H9 (cell line): Measurements from ENCODE around the gene RNF208. TPM values are rescaled to one million over a fixed set of nuclear protein-coding genes. Genes with fewer than 3 reads are reported as not detected.

ENCODE experiments used
- DNase-seq: peaks from one replicate; pipeline ENCODE4 v3.0.0-alpha.2; 2017
- H2AFZ ChIP-seq: one replicate; pipeline ENCODE4 v1.6.1; 2013; ENCODE audit warnings: mild to moderate bottlenecking, low read length, control low read depth, moderate library complexity
- H2AK5ac ChIP-seq: 2 replicates; pipeline ENCODE4 v1.6.1; 2013; ENCODE audit warnings: low read length, control low read depth, mixed read lengths; ENCODE audit not compliant: insufficient read length
- H2BK120ac ChIP-seq: one replicate; pipeline ENCODE4 v1.6.1; 2013; ENCODE audit warnings: low read depth, mild to moderate bottlenecking, low read length, control low read depth, inconsistent platforms; ENCODE audit not compliant: poor library complexity, severe bottlenecking
- H2BK12ac ChIP-seq: 2 replicates; pipeline ENCODE4 v1.6.1; 2013; ENCODE audit warnings: low read length, control low read depth, mixed read lengths, low read depth; ENCODE audit not compliant: insufficient read length
- H2BK15ac ChIP-seq: 2 replicates; pipeline ENCODE4 v1.6.1; 2013; ENCODE audit warnings: low read depth, low read length, control low read depth
- H2BK20ac ChIP-seq: one replicate; pipeline ENCODE4 v1.6.1; 2013; ENCODE audit warnings: low read depth, mild to moderate bottlenecking, low read length, control low read depth, inconsistent platforms; ENCODE audit not compliant: poor library complexity, severe bottlenecking
- H2BK5ac ChIP-seq: 2 replicates; pipeline ENCODE4 v1.6.1; 2013; ENCODE audit warnings: low read length, control low read depth, mixed read lengths; ENCODE audit not compliant: insufficient read length
- H3K14ac ChIP-seq: 2 replicates; pipeline ENCODE4 v1.6.1; 2013; ENCODE audit warnings: low read length, control low read depth; ENCODE audit not compliant: insufficient read depth
- H3K18ac ChIP-seq: 2 replicates; pipeline ENCODE4 v1.6.1; 2013; ENCODE audit warnings: low read depth, mild to moderate bottlenecking, mixed read lengths, low read length, control low read depth; ENCODE audit not compliant: insufficient read length
- H3K23ac ChIP-seq: 2 replicates; pipeline ENCODE4 v1.6.1; 2013; ENCODE audit warnings: low read length, control low read depth, mixed read lengths, low read depth; ENCODE audit not compliant: insufficient read length
- H3K23me2 ChIP-seq: 2 replicates; pipeline ENCODE4 v1.6.1; 2013; ENCODE audit warnings: low read depth, mild to moderate bottlenecking, mixed read lengths, low read length, control low read depth; ENCODE audit not compliant: insufficient read length, poor library complexity, severe bottlenecking
- H3K27ac ChIP-seq: 2 replicates; pipeline ENCODE4 v1.5.1; 2013; ENCODE audit warnings: low read length, control low read depth, mixed read lengths, low read depth; ENCODE audit not compliant: insufficient read length
- H3K27me3 ChIP-seq: 2 replicates; pipeline ENCODE4 v1.6.1; 2013; ENCODE audit warnings: low read length, control low read depth, inconsistent platforms; ENCODE audit not compliant: insufficient read depth
- H3K4ac ChIP-seq: 2 replicates; pipeline ENCODE4 v1.6.1; 2013; ENCODE audit warnings: low read depth, mild to moderate bottlenecking, control low read depth, inconsistent platforms, low read length, moderate library complexity
- H3K4me1 ChIP-seq: 2 replicates; pipeline ENCODE4 v1.6.1; 2013; ENCODE audit warnings: low read length, control low read depth, inconsistent platforms; ENCODE audit not compliant: insufficient read depth
- H3K4me2 ChIP-seq: 2 replicates; pipeline ENCODE4 v1.6.1; 2013; ENCODE audit warnings: low read length, control low read depth, mixed read lengths; ENCODE audit not compliant: insufficient read length, insufficient read depth
- H3K56ac ChIP-seq: 2 replicates; pipeline ENCODE4 v1.6.1; 2013; ENCODE audit warnings: low read depth, mild to moderate bottlenecking, mixed read lengths, low read length, control low read depth; ENCODE audit not compliant: insufficient read length
- H3K79me1 ChIP-seq: 2 replicates; pipeline ENCODE4 v1.6.1; 2013; ENCODE audit warnings: low read depth, mild to moderate bottlenecking, moderate library complexity, low read length, control low read depth, inconsistent platforms; ENCODE audit not compliant: insufficient read depth, poor library complexity, severe bottlenecking
- H3K79me2 ChIP-seq: 2 replicates; pipeline ENCODE4 v1.6.1; 2013; ENCODE audit warnings: low read length, control low read depth, inconsistent platforms; ENCODE audit not compliant: insufficient read depth
- H3K9ac ChIP-seq: 2 replicates; pipeline ENCODE4 v1.6.1; 2013; ENCODE audit warnings: low read length, control low read depth, mixed read lengths; ENCODE audit not compliant: insufficient read length; ENCODE audit errors: extremely low read depth
- H3K9me3 ChIP-seq: one replicate; pipeline ENCODE4 v1.6.1; 2013; ENCODE audit warnings: low read depth, low read length, inconsistent platforms; ENCODE audit not compliant: control insufficient read depth
- H3T11ph ChIP-seq: one replicate; pipeline ENCODE4 v1.6.1; 2013; ENCODE audit warnings: mild to moderate bottlenecking, low read length, control low read depth, inconsistent platforms
- H4K20me1 ChIP-seq: one replicate; pipeline ENCODE4 v1.6.1; 2013; ENCODE audit not compliant: control insufficient read depth, insufficient read length, insufficient read depth
- H4K5ac ChIP-seq: 2 replicates; pipeline ENCODE4 v1.6.1; 2013; ENCODE audit warnings: low read depth, mild to moderate bottlenecking, mixed read lengths, low read length, control low read depth; ENCODE audit not compliant: insufficient read length
- H4K8ac ChIP-seq: replicated peaks from 2 replicates; pipeline ENCODE4 v1.6.1; 2013; ENCODE audit warnings: low read length, control low read depth, mixed read lengths, low read depth; ENCODE audit not compliant: insufficient read length
- H4K91ac ChIP-seq: 2 replicates; pipeline ENCODE4 v1.6.1; 2013; ENCODE audit warnings: low read depth, mild to moderate bottlenecking, moderate library complexity, mixed read lengths, low read length, control low read depth; ENCODE audit not compliant: insufficient read length
- H3K27ac Mint-ChIP-seq, 3 experiments: 2 replicates in 2 of 3; 3 replicates in 1 of 3; pipeline ENCODE4 v1.8.0; 2020 to 2021; ENCODE audit warnings: mixed read lengths in 3 of 3, mild to moderate bottlenecking in 1 of 3, moderate library complexity in 1 of 3
- H3K27me3 Mint-ChIP-seq: 2 replicates; pipeline ENCODE4 v1.8.0; 2021; ENCODE audit warnings: low read depth, mild to moderate bottlenecking, moderate library complexity, mixed read lengths
- H3K36me3 Mint-ChIP-seq, 3 experiments: 2 replicates in 2 of 3; 3 replicates in 1 of 3; pipeline ENCODE4 v1.8.0; 2020 to 2021; ENCODE audit warnings: low read depth in 3 of 3, mixed read lengths in 3 of 3; ENCODE audit not compliant: insufficient read depth in 1 of 3
- H3K4me1 Mint-ChIP-seq, 2 experiments: 2 replicates each; pipeline ENCODE4 v1.8.0; 2020; ENCODE audit warnings: mixed read lengths in 2 of 2
- H3K4me3 Mint-ChIP-seq, 2 experiments: 2 replicates in 1 of 2; 3 replicates in 1 of 2; pipeline ENCODE4 v1.8.0; 2020 to 2021; ENCODE audit warnings: mild to moderate bottlenecking in 2 of 2, mixed read lengths in 2 of 2, moderate library complexity in 1 of 2
- H3K9me3 Mint-ChIP-seq, 2 experiments: 2 replicates in 1 of 2; 3 replicates in 1 of 2; pipeline ENCODE4 v1.8.0; 2020; ENCODE audit warnings: mild to moderate bottlenecking in 2 of 2, mixed read lengths in 2 of 2, moderate library complexity in 1 of 2
- CTCF ChIP-seq: fragments of 200-600 bp; sonication (generic); conservative IDR thresholded peaks from 3 replicates; pipeline ENCODE4 v1.8.0; 2021; ENCODE audit warnings: antibody characterized with exemption, mild to moderate bottlenecking
- WGBS: extraction: QIAGEN DNeasy Blood & Tissue Kit; methylation state at CpG from one replicate; pipeline ENCODE4 v1.1.7; 2013; ENCODE audit warnings: missing lambda C conversion rate, low lambda C conversion rate, mixed read lengths; ENCODE audit not compliant: insufficient read length; ENCODE audit errors: extremely low coverage; 5-methylcytosine and 5-hydroxymethylcytosine counted together
- total RNA-seq: library from RNA; stranded (reverse); gene quantifications from 2 replicates; pipeline ENCODE4 v1.2.1, GENCODE V29; 2021

Gene RNF208
- total RNA-seq, 1 experiment from 2014 or later = 7.7 TPM

GRCh38 chr9:137218754-137219271 is 3.2 kb downstream of the RNF208 start:
- no peak overlapping the region for H3K56ac ChIP-seq
- WGBS = no CpG with 5 or more reads among the region's 12 CpGs
- H2AFZ ChIP-seq = no peak overlapping the region
- H2BK15ac ChIP-seq = no peak overlapping the region
- H3K14ac ChIP-seq = no peak overlapping the region
- no peaks in the 10 kb centered on the region for H3K79me1 ChIP-seq
- no peak overlapping the region for H2BK20ac ChIP-seq
- no peak overlapping the region for H3K4ac ChIP-seq
- DNase-seq = no peak
- H3K18ac ChIP-seq = no peak overlapping the region
- no peak overlapping the region for H2BK12ac ChIP-seq
- H3K27ac Mint-ChIP-seq = 0 out of 7 replicates have a peak overlapping the region, but pooled peaks of 1 of the 3 experiments have one; percentile 57
- H3K23me2 ChIP-seq = peaks cover 12% of the 10 kb centered on the region
- H3T11ph ChIP-seq = no peak overlapping the region
- H3K23ac ChIP-seq = no peak overlapping the region
- peaks cover 3 to 19% (median 5%) of the 10 kb centered on the region in 3 experiments; a peak in 3 of 7 replicates for H3K36me3 Mint-ChIP-seq
- H3K27me3 ChIP-seq = no peaks in the 10 kb centered on the region
- H3K9me3 ChIP-seq = no peaks in the 10 kb centered on the region
- H2BK5ac ChIP-seq = no peak overlapping the region
- H4K91ac ChIP-seq = no peak overlapping the region
- no peaks in the 10 kb centered on the region for H4K20me1 ChIP-seq
- H3K79me2 ChIP-seq = no peaks in the 10 kb centered on the region
- no peak overlapping the region for H3K27ac ChIP-seq
- no peak for TF ChIP-seq CTCF
- H3K27me3 Mint-ChIP-seq = no peaks in the 10 kb centered on the region
- no peak overlapping the region for H3K9ac ChIP-seq
- H2BK120ac ChIP-seq = no peak overlapping the region
- peaks cover 4 to 8% of the 10 kb centered on the region in 2 experiments for H3K4me1 Mint-ChIP-seq
- no peaks in the 10 kb centered on the region for H3K9me3 Mint-ChIP-seq
- no peak overlapping the region for H4K8ac ChIP-seq
- no peak overlapping the region for H4K5ac ChIP-seq
- no peak overlapping the region for H2AK5ac ChIP-seq
- no peak overlapping the region; a peak in 1 of 5 replicates for H3K4me3 Mint-ChIP-seq
- no peaks in the 10 kb centered on the region; the same call in 1 of the 2 replicates for H3K4me1 ChIP-seq
- no peak overlapping the region for H3K4me2 ChIP-seq
